PC-3 (cell line): ENCODE results near the gene HEXD. TPM values are rescaled to one million over a fixed set of nuclear protein-coding genes. Genes with fewer than 3 reads are reported as not detected.

Experiments
- ATAC-seq: fragments of 200-7000 bp; cut with Tn5 transposase; 2 replicates; pipeline ENCODE4 v1.9.1; 2020; ENCODE audit warnings: mild to moderate bottlenecking, moderate library complexity
- BruUV-seq: library from RNA; stranded (reverse); fragments of 400-500 nt; replicated peaks from 2 replicates; lab custom pipeline; 2021; lab: Mats Ljungman, UMichigan
- CTCF ChIA-PET: fragments of 300-600 bp; sonication (Branson Sonifier 250); formaldehyde crosslinking; loops from one replicate; lab custom pipeline; 2022; ENCODE audit warnings: antibody characterized with exemption; lab: Charles Lee
- POLR2A ChIA-PET: fragments of 300-600 bp; sonication (Branson Sonifier 250); formaldehyde crosslinking; loops from one replicate; lab custom pipeline; 2022; ENCODE audit warnings: antibody characterized with exemption; ENCODE audit not compliant: unreplicated experiment; lab: Charles Lee
- DNase-seq: peaks from one replicate; pipeline ENCODE4 v3.0.0-alpha.2; 2015
- H2AFZ ChIP-seq: fragments of 300-600 bp; sonication (generic); 2 replicates; pipeline ENCODE4 v1.6.0; 2016; ENCODE audit warnings: antibody characterized with exemption, low read length
- H3F3A ChIP-seq: fragments of 300-600 bp; sonication (generic); one replicate; pipeline ENCODE4 v1.6.0; 2017; ENCODE audit warnings: antibody characterized with exemption, low read length, control low read depth, mild to moderate bottlenecking; ENCODE audit not compliant: unreplicated experiment
- H3K27ac ChIP-seq: fragments of 300-600 bp; sonication (generic); 2 replicates; pipeline ENCODE4 v1.5.1; 2016; ENCODE audit warnings: mild to moderate bottlenecking, low read length
- H3K27me3 ChIP-seq: fragments of 300-600 bp; sonication (generic); 2 replicates; pipeline ENCODE4 v1.6.1; 2016; ENCODE audit warnings: low read length, mixed read lengths
- H3K36me3 ChIP-seq: fragments of 300-600 bp; sonication (generic); 2 replicates; pipeline ENCODE4 v1.6.1; 2016; ENCODE audit warnings: low read depth, mixed run types, low read length, mixed read lengths
- H3K4me1 ChIP-seq: fragments of 300-600 bp; sonication (generic); 2 replicates; pipeline ENCODE4 v1.5.1; 2016; ENCODE audit warnings: low read length; ENCODE audit not compliant: insufficient read depth
- H3K4me2 ChIP-seq: fragments of 300-600 bp; sonication (generic); 2 replicates; pipeline ENCODE4 v1.6.0; 2016; ENCODE audit warnings: low read length
- H3K4me3 ChIP-seq: fragments of 300-600 bp; sonication (generic); 2 replicates; pipeline ENCODE4 v1.5.1; 2016; ENCODE audit warnings: mild to moderate bottlenecking, low read length, mixed read lengths
- H3K79me2 ChIP-seq: fragments of 300-600 bp; sonication (generic); 2 replicates; pipeline ENCODE4 v1.6.1; 2017; ENCODE audit warnings: low read length, mixed read lengths
- H3K9ac ChIP-seq: fragments of 300-600 bp; sonication (generic); 2 replicates; pipeline ENCODE4 v1.6.0; 2016; ENCODE audit warnings: mild to moderate bottlenecking, low read length
- H3K9me2 ChIP-seq: fragments of 300-600 bp; sonication (generic); replicated peaks from 2 replicates; pipeline ENCODE4 v1.6.1; 2016; ENCODE audit warnings: mixed run types, low read length, mixed read lengths
- H3K9me3 ChIP-seq: fragments of 300-600 bp; sonication (generic); 2 replicates; pipeline ENCODE4 v1.6.1; 2016; ENCODE audit warnings: low read length, mixed read lengths
- H4K20me1 ChIP-seq: fragments of 300-600 bp; sonication (generic); 2 replicates; pipeline ENCODE4 v1.6.1; 2016; ENCODE audit warnings: low read length, mixed read lengths
- EZH2 ChIP-seq: fragments of 300-600 bp; sonication (generic); IDR thresholded peaks from one replicate; pipeline ENCODE4 v1.6.1; 2017; ENCODE audit warnings: antibody characterized with exemption, mild to moderate bottlenecking, low read length; ENCODE audit not compliant: unreplicated experiment
- EZH2phosphoT487 ChIP-seq: fragments of 300-600 bp; sonication (generic); IDR thresholded peaks from 2 replicates; pipeline ENCODE4 v1.6.1; 2018; ENCODE audit warnings: mild to moderate bottlenecking, antibody characterized with exemption, low read length, borderline replicate concordance
- intact Hi-C: fragments of 100-400 bp; cut with micrococcal nuclease; formaldehyde crosslinking; loops from 2 replicates; pipeline ENCODE4 v1.9.0; 2023
- total RNA-seq: library from RNA; depleted of rRNA; stranded (reverse); fragments of >200 nt; gene quantifications from 2 replicates; pipeline ENCODE4 v1.2.3, GENCODE V29; 2014
- TF ChIP-seq, protein P1 (sequence below): fragments of 300-600 bp; sonication (generic); conservative IDR thresholded peaks from 2 replicates; pipeline ENCODE4 v1.5.1; 2017; ENCODE audit warnings: antibody characterized with exemption, low read depth, mild to moderate bottlenecking, low read length

HEXD gene
- total RNA-seq, 1 experiment from 2014 or later, result 12.7 TPM

DNA sequence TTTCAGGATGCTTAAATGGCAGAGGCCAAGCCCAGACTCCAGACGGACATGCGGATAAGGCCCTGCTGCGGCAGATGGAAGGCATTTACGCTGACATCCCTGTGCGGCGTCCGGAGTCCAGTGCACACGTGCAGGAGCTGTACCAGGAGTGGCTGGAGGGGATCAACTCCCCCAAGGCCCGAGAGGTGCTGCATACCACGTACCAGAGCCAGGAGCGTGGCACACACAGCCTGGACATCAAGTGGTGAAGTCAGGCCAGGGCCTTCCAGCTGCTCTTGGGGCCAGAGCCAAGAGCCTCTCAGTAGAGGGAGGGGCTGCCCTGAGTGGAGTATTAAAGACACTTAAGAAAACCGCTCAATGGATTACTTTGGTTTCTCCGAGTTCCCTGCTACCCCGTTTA lies 69.8 kb downstream of the HEXD start:
- H3K27me3 ChIP-seq, result no peaks in the 10 kb centered on the region
- TF ChIP-seq EZH2, result no peak
- TF ChIP-seq, protein P1, sequence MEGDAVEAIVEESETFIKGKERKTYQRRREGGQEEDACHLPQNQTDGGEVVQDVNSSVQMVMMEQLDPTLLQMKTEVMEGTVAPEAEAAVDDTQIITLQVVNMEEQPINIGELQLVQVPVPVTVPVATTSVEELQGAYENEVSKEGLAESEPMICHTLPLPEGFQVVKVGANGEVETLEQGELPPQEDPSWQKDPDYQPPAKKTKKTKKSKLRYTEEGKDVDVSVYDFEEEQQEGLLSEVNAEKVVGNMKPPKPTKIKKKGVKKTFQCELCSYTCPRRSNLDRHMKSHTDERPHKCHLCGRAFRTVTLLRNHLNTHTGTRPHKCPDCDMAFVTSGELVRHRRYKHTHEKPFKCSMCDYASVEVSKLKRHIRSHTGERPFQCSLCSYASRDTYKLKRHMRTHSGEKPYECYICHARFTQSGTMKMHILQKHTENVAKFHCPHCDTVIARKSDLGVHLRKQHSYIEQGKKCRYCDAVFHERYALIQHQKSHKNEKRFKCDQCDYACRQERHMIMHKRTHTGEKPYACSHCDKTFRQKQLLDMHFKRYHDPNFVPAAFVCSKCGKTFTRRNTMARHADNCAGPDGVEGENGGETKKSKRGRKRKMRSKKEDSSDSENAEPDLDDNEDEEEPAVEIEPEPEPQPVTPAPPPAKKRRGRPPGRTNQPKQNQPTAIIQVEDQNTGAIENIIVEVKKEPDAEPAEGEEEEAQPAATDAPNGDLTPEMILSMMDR, result no peak
- no peak for TF ChIP-seq EZH2phosphoT487
- no peak overlapping the region for H3K4me2 ChIP-seq
- H3K4me3 ChIP-seq, result no peak overlapping the region
- no peaks in the 10 kb centered on the region for H3K79me2 ChIP-seq
- H3K36me3 ChIP-seq, result peaks cover 13% of the 10 kb centered on the region
- H4K20me1 ChIP-seq, result no peaks in the 10 kb centered on the region
- no TSS peak for BruUV-seq
- ChIA-PET POLR2A (no interaction called here), CTCF (no interaction called here)
- H2AFZ ChIP-seq, result no peak overlapping the region
- DNase-seq (no peak), ATAC-seq (no peak)
- H3K9me3 ChIP-seq, result no peaks in the 10 kb centered on the region
- H3K9ac ChIP-seq, result no peak overlapping the region
- intact Hi-C loops, result no loop called here
- H3K9me2 ChIP-seq, result no peaks in the 10 kb centered on the region
- H3K27ac ChIP-seq, result no peak overlapping the region
- peaks cover 7% of the 10 kb centered on the region for H3F3A ChIP-seq
- peaks cover 10% of the 10 kb centered on the region for H3K4me1 ChIP-seq

DNA sequence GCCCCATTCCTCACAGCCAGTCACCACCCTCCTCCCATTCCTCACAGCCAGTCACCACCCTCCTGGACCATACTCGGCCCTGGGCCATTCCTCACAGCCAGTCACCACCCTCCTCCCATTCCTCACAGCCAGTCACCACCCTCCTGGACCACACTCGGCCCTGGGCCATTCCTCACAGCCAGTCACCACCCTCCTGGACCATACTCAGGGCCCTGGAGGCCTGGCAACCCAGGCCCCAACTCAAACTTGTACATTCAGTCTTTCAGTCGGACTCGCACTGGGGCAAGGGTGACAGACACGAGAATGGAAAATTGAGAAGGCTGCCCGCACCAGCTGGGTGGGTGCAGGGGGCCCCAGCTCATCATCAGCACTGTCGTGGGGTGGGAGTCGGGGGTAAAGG lies 71.0 kb downstream of the HEXD start:
- Histone ChIP-seq H4K20me1 (no peaks in the 10 kb centered on the region), H3K9me2 (no peaks in the 10 kb centered on the region), H3K27ac (no peak overlapping the region), H3K9ac (no peak overlapping the region), H2AFZ (no peak overlapping the region), H3K27me3 (no peaks in the 10 kb centered on the region), H3K4me1 (peaks cover 20% of the 10 kb centered on the region), H3K36me3 (peaks cover 13% of the 10 kb centered on the region), H3K4me2 (no peak overlapping the region), H3K9me3 (no peaks in the 10 kb centered on the region), H3F3A (peaks cover 12% of the 10 kb centered on the region), H3K4me3 (no peak overlapping the region), H3K79me2 (no peaks in the 10 kb centered on the region)
- 0 out of 2 replicates have a peak, but pooled peaks have one; percentile 7 for ATAC-seq
- ChIA-PET CTCF (no interaction called here), POLR2A (no interaction called here)
- intact Hi-C loops, result no loop called here
- TF ChIP-seq EZH2phosphoT487 (no peak), EZH2 (no peak)
- TF ChIP-seq, protein P1, result no peak
- BruUV-seq, result no TSS peak
- no peak for DNase-seq

DNA sequence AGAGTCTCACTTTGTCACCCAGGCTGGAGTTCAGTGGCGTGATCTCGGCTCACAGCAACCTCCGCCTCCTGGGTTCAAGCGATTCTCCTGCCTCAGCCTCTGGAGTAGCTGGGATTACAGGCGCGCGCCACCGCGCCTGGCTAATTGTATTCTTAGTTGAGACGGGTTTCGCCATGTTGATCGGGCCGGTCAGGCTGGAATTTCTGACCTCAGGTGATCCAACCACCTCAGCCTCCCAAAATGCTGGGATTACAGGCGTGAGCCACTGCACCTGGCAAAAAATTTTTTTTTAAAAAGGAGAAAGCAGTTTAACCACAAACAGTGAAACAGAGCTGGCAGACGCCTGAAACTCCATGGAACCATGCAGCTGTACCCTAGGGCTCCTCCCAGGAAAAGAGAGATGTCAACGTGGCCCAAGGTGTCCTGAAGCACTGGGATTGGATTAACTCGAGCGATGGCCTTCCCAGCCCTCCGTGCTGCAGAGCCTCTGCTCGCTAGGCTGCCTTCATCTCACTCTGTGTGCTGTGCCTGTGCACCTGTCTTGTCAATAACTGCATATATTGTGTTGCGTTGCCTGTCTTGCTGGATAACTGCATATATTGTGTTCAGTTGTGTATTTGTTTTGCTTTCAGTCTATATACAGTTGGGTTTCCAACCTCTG lies 71.8 kb downstream of the HEXD start:
- H3K79me2 ChIP-seq, result no peaks in the 10 kb centered on the region
- H3K9me2 ChIP-seq, result no peaks in the 10 kb centered on the region
- intact Hi-C loops, result loop anchor here (10.0 kb wide), 1 partner anchor 75 kb away; the partner anchor contains the start of genes HEXD and OGFOD3
- TF ChIP-seq EZH2phosphoT487 (no peak), EZH2 (no peak)
- TF ChIP-seq, protein P1, result no peak
- peaks cover 23% of the 10 kb centered on the region for H3K4me1 ChIP-seq
- BruUV-seq, result no TSS peak
- H3K4me2 ChIP-seq, result no peak overlapping the region
- H3F3A ChIP-seq, result peaks cover 12% of the 10 kb centered on the region
- peaks cover 13% of the 10 kb centered on the region for H3K36me3 ChIP-seq
- H3K27me3 ChIP-seq, result no peaks in the 10 kb centered on the region
- CTCF ChIA-PET, result no interaction called here
- POLR2A ChIA-PET, result no interaction called here
- ATAC-seq (no peak), DNase-seq (no peak)
- H3K9ac ChIP-seq, result no peak overlapping the region
- H4K20me1 ChIP-seq, result no peaks in the 10 kb centered on the region
- H3K4me3 ChIP-seq, result no peak overlapping the region
- H2AFZ ChIP-seq, result no peak overlapping the region
- H3K9me3 ChIP-seq, result no peaks in the 10 kb centered on the region
- H3K27ac ChIP-seq, result no peak overlapping the region
